Uterus (tissue), 2 donors: Measurements from ENCODE around the gene ST7.

Experiments
- CTCF ChIP-seq, 4 experiments: fragments of 200-600 bp in 2 of 4; fragments of 450-650 bp in 2 of 4; sonication (generic) in 2 of 4; IDR thresholded peaks; one replicate each; pipeline ENCODE4 v1.5.1; 2016 to 2019; ENCODE audit warnings: antibody characterized with exemption in 4 of 4, mild to moderate bottlenecking in 2 of 4, moderate library complexity in 1 of 4
- POLR2A ChIP-seq, 2 donors: fragments of 450-650 bp; IDR thresholded peaks; one replicate each; pipeline ENCODE4 v1.6.1; 2016; ENCODE audit warnings: antibody characterized with exemption in 2 of 2, mild to moderate bottlenecking in 1 of 2, moderate library complexity in 1 of 2

GRCh38 chr7:116978006-116978405 is 24.7 kb downstream of the ST7 start:
- TF ChIP-seq CTCF (IDR thresholded peaks at IDR 0.05) (no peak), POLR2A (IDR thresholded peaks at IDR 0.05) (no peak)
